GM21825 (cell line): Measurements from ENCODE around the gene MMP17.

Experiments
- ATAC-seq: cut with Tn5 transposase; IDR thresholded peaks from one replicate; pipeline ENCODE4 v1.9.1; 2021; ENCODE audit warnings: mild to moderate bottlenecking, moderate library complexity; ENCODE audit not compliant: unreplicated experiment

The MMP17 gene

DNA sequence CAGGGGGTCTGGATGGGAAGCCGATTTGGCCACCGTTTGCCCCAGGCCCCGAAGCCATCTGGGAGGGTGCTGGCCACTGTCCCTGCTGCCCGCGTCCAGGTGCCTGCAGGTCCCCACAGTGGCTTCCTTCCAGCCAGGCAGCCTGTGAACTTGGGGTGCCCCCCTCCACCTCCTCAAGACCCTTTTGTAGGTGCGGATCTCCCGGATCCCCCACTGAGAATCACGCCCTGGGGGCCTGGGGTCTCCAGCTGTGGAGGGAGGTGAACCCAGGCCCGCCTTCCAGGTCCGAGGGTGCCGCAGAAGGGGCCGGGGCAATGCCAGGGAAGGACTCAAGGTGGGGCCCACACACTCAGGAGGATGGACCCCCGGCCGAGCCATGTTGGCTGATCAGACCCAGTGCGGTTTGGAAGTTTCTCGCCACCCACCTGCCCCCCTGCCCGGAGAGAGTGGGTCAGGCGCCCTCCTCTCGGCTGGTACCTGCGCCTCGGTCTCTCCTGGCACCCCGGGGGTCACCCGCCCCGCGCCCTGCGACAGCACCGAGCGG, 1.7 kb downstream of the MMP17 start:
- ATAC-seq, result no peak

DNA sequence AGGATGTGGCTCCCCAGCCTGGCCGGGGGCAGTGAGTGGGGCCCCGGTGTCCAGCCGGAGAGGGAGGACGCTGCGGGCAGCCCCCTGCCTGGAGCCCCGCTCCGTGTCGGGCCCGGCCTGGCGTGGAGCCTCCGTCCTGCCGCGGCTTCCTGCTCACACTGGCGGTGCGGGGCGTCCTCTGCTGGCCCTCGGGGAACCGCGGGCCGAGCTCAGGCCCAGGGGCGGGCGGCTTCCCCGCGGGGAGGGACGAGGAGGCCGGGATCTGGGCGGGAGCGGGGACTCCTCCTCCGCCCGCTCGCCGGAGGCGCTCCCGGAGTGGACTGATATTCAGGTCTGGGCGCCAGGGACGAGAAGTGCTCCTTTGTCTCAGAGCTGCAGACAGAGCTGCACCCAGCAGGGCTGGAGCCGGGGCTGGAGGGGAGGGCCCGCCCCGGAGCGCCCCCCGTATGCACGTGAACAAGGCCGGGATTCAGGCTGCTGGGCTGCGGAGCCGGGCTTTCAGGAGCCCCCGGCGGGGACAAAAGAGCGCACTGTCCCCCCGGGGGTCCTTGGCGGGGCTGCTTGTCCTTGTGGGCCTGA, 2.2 kb downstream of the MMP17 start:
- ATAC-seq, result no peak

DNA sequence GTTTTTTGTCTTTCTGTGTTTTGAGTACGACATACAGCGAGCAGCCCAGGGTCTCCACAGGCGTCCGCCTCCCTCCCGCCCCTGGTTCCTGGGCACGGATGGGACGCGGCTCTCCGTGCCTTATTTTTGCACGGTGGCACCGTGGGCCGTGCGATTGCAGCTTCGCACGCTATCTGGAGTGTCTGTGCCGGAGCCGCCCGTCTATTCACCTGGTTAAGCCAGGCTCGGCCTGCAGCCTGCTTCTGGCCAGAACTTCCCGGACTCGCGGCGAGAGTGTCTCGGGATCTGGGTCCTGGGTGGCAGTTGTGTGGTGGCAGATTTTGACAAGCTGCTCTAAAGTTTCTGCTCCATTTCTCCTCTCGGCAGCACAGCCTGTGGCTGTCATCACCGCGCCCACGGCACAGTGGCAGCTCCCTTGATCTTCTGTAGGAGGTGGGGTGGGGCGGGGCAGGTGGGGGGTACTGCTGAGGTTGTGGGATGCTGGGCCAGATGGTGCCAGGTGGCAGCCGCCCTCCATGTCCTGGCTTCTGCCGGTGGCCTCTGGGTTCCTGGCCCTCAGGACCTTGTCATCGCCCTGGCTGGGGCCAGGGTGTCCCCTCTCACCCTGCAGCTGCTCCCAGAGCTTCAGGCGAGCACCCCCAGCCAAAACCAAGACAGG, 2.9 kb downstream of the MMP17 start:
- no peak for ATAC-seq

DNA sequence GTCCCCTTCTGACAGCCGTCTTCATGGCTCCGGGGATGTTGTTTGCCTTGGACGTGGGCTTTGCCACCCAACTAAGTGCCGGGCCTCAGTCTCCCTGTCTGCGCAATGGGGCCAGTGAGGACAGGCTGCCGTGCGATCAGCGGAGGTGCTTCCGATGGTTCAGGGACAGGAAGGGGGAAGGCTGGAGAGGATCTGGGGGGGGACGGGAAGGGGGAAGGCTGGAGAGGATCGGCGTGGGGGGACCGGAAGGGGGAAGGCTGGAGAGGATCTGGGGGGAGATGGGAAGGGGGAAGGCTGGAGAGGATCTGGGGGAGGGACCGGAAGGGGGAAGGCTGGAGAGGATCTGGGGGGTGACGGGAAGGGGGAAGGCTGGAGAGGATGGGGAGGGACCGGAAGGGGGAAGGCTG, 3.4 kb downstream of the MMP17 start:
- no peak for ATAC-seq

DNA sequence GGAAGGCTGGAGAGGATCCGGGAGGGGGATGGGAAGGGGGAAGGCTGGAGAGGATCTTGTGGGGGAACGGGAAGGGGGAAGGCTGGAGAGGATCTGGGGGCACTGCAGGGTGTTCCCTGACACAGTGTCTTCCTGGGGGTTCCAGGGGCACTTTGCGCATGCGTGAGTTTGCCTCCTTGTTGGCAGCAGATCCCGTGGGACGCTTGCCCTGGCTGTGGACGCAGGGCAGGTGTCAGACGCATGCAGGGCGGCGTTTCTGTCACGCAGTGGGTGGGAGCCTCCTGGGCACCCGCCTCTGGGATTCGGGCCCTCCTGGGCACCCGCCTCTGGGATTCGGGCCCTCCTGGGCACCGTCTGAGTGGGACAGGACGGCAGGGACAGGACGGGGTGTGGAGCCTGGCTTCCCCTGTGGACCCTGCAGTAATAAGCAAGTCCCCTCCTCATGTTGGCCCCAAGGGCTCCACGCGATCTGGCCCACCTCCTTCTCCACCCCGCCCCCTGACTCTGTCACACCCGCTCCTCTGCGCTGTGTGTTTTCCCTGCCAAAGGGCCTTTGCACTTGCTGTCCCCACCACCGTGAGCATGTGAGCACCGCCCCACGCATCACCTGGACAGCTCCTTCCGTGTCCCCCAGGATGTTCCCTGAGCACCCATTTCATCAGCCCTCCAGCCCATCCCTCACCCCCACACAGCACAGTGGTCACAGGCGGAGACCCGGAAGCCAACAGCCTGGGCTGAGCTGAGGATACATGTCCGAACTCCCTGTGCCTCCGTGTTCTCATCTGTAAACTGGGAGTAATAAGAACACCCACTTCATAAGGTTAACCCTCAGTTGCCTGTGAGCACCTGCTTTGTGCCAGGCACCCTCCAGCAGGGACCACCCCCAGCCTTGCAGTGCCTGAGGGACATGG, 4.4 kb downstream of the MMP17 start:
- ATAC-seq, result no peak

DNA sequence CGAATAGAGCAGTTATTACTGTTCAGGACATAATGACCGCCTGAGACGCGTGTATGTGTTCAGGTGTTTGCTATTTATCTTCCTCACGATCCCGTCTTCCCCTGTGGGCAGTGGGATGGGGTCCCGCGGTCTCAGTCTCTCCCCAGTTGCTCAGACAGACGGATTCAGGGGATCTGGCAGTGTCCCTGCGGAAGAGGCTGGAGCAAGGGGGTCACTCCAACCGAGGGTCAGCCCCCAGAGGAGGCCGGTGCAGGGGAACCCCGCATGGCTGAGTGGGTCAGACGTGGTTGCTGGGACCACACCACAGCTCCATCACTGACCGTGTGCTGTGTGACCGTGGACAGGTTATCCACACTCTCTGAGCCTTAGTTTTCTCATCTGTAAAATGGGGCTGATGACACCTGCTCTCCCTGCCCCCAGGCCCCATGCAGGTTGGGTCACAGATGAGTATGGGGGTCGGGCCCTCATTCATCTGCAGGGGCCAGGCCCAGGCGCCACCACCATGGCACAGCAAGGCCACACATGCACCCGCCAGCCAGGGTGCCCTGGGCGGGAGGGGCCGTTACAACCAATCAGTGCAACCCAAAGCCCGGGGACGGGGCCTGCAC, 5.2 kb downstream of the MMP17 start:
- no peak for ATAC-seq

DNA sequence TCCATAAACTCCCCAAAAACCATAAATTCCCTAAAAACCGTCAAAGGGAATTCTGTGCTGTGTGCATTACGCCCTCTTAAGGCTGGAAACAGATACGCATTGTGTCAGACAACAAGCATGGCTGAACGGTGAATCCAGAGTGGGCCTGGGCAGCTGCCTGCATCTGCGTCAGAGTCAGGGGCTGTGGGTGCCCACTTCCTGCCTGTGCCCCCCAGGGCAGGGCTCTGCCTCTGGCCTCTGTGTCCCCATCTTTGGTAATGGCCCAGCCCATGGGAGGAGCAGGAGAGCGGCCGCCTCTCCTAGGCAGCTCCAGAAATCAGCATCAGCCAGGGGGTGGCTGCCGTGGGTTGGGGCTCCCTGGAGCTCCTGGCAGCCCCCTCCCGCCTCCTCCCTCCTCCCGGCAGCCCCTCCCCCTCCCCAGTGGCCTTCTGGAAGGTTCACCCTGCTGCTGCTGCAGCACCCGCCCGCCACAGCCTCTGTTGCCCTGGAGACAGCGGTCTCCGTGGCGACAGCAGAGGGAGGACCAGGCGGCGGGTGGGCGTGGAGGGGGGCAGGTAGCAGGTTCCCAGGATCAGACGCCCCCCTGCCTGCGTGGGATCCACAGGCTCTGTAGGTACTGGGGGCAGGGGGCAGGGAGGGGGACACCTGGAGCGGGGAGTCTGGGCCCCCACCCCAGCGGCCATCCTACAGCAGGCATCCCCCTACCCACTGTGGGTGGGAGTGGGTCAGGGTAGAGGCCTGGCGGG, 5.9 kb downstream of the MMP17 start:
- no peak for ATAC-seq

DNA sequence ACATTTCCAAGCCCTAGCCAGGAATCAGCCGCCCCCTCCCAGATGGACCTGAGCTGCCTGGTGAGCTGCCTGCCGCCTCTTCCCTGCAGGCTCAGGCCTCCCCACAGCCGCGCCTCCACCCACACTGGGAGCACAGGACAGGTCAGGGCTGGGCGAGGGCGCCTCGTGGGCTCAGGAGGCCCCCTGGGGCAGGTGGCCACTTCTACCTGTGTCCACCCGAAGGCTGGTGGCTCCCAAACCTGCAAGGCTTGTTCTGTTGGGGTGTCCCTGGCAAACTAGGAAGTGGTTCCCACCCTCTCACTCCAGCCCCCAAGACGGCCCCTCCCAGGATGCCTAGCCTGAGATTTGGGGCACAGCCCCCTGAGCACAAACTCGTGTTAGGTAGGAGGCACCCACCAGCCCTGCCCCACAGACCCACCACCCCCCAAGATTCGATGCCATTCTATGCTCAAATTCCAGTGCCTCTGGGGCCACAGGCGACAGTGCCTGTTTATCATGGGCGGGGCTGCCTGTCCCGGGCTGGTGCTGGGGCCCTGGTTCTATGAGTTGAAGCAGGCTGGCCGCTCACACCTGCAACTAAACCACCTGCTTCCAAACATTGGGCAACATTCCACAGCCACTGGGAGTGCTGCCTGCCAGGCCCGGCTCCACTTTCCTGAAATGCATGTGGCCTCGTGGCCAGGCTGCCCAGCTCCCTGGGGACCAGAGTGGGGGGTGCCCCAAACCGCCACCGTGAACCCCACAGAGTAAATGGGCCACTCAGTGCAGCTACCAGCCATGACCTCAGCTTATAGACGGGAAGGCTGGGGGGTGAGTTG, 6.8 kb downstream of the MMP17 start:
- no peak for ATAC-seq

DNA sequence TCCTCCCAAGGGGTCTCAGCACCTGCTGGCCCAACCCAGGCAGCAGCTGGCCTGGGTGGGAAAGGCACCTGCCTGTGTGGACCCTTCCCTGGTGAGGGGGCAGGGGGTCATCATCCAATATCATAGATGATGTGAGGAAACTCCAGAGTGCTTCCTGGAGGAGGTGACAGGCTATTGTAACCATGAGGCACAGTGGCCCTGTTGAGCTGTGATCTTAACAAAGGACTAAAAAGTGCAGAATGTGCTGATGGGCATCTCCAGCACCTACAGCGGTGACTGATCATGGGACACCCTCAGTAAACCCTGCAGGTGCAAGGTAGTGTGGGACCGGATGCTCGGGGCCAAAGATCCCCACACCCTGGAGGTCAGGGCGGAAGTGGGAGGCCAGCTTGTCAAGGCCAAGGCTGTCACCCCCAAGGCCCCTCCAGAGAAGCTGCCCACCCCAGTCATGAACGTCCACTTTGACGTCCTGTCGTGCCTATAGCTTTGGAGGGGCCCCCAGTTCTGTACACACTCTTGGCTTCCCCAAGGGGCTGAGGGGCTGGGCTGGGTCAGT, 7.5 kb downstream of the MMP17 start:
- no peak for ATAC-seq

DNA sequence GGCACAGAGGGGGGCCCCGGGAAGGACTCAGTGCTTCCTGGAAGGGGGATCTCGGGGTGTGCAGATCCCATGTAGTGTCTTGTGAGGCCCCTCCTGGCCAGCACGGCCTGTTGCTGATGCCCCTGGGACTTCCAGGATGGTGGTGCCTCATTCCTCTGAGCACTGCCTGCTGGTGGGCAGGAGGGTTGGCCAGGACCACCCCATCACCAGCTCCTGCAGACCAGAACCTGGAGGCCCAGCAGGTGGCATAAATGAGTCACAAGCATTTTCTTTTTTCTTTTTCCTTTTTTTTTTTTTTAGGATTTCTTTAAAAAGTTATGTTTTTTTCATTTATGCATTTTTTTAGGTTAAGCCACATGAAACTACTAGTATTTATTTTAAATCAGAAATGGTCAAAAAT, 8.0 kb downstream of the MMP17 start:
- ATAC-seq, result no peak

DNA sequence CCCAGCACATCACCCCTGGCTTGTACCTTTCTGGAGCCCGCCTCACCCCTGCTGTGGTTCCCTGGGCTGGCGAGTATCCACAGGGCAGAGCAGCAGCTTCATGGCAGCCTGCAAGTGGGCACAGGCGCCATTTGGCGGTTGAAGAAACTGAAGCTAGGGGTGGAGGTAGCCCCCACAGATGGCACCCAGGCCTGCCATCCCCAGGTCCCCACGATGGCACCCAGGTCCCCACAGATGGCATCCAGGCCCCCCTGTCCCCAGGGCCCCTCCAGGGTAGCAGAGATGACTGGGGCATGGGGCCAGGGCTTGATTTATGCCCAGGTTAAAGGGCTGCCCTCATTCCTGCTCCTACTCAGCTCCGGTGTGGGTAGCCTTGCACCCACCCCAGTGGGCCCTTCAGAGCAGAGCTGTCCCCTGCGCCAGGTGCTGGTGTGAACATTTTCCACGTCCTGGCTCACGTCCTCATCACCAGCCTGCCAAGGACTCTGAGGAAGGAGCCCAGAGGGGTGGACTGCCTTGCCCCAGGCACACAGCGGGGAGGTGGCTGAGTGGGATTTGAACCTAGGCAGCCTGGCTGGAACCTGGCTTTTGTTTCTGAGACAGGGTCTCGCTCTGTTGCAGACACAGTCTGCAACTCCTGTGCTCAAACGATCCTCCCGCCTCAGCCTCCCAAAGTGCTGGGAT, 8.7 kb downstream of the MMP17 start:
- ATAC-seq, result no peak

DNA sequence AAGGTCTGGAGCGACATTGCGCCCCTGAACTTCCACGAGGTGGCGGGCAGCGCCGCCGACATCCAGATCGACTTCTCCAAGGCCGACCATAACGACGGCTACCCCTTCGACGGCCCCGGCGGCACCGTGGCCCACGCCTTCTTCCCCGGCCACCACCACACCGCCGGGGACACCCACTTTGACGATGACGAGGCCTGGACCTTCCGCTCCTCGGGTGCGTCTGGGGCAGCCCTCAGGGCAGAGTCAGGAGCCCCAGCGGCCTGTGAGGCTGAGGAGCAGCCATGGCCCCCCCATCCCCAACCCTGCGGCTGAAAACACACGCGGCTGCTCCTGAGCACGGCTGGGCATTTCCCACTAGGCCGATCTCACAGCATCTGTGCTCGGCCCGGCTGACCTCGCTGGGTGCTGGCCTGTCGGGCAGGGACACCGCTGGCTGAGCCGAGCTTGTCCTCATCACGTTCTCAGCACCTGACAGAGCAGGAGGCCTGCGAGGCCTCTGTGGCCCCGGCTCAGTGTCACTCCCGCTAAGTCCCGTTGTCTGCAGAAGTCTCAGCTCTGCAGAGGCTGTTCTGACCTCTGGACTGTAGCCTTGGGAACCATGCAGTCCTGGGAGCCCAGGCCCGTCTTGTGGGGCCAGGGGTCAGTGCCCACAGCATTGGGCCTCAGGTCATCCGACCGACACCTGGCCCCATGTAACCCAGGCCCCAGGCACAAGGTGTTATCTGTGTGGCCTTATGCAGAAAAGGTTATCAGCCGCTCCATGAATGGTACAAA, 12.6 kb downstream of the MMP17 start:
- no peak for ATAC-seq

DNA sequence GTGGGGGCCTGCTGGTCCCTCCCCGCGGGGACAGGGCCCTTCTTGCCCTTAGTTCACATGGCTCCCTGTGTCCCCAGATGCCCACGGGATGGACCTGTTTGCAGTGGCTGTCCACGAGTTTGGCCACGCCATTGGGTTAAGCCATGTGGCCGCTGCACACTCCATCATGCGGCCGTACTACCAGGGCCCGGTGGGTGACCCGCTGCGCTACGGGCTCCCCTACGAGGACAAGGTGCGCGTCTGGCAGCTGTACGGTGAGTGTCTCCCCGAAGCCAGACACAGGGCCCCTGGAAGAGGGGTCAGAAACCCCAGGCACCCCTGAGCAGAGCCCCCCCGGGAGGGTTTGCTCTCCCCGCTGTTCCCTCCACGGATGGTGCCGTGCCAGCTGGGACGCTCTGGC, 13.4 kb downstream of the MMP17 start:
- ATAC-seq, result no peak

DNA sequence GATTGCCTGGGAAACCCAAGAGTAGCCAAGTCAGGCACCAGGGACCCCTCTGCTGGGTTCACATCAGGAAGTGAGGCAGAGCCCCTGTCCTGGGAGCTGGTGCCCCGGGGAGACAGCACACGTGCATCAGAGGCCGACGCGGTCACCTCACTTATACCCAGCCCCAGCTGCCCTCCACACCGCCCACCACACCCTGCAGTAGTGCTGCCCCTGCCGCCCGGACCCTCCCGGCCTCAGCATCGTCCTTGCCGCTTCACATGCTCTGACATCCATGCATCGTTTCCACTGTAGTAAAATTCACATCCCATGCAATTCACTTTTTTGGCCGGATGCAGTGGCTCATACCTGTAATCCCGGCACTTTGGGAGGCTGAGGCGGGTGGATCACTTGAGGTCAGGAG, 14.0 kb downstream of the MMP17 start:
- ATAC-seq, result no peak

DNA sequence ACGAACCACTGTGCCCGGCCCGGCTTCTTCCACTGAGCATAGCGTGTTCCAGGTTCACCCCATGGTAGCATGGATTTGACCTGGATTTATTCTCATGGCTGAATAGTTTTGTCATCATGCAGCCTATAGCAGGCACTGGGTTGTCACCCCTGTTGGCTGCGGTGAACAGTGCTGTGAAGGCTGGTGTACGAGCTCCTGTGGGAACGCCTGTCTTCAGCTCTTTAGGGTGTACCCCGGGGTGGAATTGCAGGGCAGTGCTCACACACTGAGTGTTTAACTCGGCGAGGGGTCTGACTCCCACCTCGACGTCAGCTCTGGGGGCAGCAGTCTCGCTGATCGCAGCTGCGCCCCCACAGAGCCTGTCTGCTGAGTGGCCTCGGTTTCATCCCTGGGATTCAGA, 15.3 kb downstream of the MMP17 start:
- no peak for ATAC-seq

DNA sequence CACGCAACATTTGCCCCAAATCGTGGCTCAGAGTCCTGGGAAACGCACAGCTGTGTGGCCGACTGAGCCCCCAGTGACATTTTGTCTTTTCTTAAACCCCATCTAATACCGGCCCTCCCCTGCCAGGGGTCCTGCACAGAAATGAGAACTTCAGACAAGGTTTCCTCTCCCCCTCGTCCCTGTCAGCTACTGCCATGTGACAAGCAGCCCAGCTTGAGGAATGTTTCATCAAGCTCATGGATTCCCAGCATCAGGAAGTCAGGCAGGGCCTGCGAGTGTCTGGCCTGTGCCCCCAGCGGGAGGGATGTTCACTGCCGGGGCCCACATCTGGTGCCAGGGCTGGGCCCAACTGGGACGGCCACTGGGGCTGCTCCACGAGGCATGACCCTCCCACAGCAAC, 15.9 kb downstream of the MMP17 start:
- ATAC-seq, result no peak

DNA sequence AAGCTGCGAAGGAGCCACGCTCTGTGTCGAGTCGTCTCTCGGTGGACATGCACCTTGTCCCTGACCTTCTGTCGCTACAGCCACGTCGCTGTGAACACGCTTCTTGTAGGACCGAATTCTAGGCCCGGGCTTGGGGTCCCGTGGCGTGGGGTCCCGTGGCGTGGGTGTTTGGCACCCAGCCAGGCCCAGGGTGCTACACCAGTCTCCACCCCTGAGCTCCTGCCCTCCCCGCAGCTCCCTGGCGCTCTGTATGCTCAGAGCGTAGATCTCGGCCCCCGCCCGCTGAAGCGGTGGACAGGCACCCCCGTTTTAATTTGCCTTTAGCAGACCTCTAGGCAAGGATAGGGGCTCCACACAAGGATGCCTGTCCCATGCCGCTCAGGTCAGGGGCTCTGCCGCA, 16.5 kb downstream of the MMP17 start:
- no peak for ATAC-seq

DNA sequence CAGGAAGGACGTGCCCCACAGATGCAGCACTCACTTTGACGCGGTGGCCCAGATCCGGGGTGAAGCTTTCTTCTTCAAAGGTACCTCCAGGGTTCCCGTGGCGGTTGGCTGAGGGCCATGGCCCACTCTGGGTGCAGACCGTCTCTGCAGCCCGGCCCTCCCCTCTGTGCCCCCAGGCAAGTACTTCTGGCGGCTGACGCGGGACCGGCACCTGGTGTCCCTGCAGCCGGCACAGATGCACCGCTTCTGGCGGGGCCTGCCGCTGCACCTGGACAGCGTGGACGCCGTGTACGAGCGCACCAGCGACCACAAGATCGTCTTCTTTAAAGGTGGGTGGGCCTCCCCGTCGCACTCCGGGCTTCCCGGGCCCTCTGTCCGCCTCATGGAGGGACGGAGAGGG, 16.9 kb downstream of the MMP17 start:
- no peak for ATAC-seq
